GM20431 (cell line): ENCODE measurements around the gene ABHD14A.

Experiments
- in situ Hi-C: fragments of 300-500 bp; cut with MseI, MboI; formaldehyde crosslinking; loops from one replicate; pipeline ENCODE4 v1.15.0; 2020; ENCODE audit warnings: low sequenced_read_pairs; ENCODE audit not compliant: unreplicated experiment

The ABHD14A gene

DNA sequence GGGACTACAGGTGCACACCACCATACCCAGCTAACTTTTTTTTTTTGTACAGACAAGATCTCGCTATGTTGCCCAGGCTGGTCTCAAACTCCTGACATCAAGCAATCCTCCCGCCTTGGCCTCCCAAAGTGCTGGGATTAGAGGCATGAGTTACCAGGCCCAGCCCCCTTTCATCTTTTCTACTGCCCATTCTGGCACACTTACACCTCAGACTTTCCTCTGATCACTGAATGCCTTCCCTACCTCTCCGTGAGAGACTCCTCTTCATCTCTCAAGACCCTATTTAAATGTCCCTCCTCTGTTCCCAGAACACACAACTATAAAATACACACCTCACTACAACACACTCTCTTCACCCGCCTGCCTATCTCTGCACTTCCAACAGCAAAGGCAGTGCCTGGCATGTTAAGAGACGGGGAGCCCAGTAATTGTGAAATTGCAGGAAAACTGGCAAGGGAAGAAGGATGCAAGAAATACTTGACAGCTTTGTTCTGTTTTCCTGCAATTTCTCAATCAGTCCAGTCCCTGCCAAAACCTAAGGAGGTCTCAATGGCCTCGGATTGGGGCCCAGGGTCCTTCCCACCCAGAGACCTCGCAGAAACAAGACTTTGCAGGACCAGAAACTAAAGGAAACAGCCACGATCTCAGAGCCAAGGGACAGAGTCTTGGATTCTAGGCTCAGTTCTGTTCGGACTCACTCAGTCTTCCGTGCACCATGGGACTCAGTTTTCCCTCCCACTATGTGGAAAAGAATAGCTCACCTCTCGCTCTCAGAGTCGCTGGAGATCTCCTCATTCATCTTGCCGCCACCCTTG lies 34.0 kb upstream of the ABHD14A start:
- in situ Hi-C loops = no loop called here

DNA sequence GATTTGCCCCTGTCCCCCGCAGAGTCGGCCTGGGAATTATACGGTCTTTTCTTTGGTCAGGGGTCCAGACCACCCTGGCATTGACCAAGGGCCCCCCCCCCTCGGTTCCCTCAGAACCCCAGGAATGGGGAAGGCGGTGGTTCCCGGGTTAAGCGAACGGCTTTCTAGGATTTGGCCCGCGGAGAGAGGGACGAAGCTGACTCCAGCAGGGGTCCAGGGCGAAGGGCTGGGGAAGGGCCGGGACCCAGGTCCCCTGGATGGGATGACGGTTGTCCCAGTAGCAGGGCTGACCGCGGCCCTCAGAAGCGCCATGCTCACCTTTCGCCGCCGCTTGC lies 33.4 kb upstream of the ABHD14A start:
- in situ Hi-C loops = no loop called here

DNA sequence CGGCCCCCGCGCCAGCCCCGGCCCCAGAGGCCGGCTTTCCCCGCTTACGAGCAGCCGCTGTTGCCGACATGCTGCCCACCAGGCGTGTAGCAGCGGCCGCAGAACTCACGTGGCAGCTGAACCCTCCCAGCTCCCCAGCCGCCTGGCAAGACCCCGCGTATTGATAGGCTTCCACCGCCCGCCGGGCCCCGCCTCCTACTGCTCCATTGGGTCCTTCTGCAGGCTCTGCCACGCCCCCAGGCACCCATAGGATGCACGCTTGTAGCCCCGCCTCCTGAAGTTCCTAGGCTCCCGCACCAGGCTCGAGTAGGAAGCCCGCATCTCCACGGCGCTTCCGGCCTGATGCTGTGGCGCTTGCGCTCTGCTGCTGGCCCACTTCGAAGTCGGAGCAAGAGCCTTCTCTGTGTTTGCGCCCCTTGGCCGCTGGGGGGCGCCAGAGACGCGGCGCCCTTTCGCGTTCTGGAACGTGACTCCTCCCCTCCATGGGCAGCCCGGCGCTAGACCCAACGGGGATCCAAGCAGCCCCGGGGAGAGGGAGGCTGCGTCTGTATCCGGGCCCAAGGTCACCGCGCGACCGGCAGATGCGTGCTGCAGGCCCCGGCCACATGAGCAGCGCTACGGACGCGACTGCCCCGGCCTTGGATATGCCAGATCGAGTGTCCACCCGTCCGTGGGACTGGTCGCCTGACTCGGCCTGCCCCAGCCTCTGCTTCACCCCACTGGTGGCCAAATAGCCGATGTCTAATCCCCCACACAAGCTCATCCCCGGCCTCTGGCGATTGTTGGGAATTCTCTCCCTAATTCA lies 32.9 kb upstream of the ABHD14A start, which contains the start of the genes PARP3 and RRP9:
TSS of gene PARP3 (plus strand) at position 566 of the 805 bp plus-strand sequence. CDS start 993 bp downstream, outside the sequence.
TSS of gene RRP9 (minus strand) at position 107 of the 805 bp plus-strand sequence. CDS start at position 70, 37 bp downstream.
- in situ Hi-C loops = no loop called here

DNA sequence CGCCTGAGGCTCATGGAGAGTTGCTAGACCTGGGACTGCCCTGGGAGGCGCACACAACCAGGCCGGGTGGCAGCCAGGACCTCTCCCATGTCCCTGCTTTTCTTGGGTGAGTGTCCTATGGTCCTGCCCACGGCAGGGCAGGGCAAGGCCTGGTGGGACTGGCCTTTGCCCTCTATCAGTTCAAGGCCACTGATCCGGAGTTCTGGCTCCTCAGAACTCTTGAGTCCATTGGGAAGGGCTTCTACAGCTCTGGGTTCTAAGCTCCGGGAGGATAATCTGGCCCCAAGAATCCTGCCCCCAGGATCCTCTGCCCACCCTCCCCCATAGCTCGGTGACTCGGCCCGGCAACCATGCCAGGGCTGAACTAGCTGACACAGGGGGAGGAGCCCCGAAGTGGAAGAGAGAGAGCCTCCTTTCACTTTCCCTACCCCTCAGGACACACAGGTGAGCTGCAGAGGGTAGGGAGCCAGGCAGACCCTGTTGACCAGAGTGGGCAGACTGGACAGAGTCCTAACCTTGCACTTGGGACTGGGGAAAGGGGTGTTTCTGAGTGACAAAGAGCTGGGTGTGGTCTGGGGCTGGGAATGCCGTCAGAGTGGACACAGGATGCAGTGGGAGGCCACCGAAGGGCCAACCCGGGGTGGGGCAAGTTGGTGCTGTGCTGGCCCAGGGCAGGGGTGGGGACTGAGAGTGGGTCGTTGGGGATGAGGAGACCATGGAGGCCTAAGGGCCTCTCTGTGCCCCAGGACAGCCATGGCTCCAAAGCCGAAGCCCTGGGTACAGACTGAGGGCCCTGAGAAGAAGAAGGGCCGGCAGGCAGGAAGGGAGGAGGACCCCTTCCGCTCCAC lies 32.0 kb upstream of the ABHD14A start:
- in situ Hi-C loops = no loop called here

DNA sequence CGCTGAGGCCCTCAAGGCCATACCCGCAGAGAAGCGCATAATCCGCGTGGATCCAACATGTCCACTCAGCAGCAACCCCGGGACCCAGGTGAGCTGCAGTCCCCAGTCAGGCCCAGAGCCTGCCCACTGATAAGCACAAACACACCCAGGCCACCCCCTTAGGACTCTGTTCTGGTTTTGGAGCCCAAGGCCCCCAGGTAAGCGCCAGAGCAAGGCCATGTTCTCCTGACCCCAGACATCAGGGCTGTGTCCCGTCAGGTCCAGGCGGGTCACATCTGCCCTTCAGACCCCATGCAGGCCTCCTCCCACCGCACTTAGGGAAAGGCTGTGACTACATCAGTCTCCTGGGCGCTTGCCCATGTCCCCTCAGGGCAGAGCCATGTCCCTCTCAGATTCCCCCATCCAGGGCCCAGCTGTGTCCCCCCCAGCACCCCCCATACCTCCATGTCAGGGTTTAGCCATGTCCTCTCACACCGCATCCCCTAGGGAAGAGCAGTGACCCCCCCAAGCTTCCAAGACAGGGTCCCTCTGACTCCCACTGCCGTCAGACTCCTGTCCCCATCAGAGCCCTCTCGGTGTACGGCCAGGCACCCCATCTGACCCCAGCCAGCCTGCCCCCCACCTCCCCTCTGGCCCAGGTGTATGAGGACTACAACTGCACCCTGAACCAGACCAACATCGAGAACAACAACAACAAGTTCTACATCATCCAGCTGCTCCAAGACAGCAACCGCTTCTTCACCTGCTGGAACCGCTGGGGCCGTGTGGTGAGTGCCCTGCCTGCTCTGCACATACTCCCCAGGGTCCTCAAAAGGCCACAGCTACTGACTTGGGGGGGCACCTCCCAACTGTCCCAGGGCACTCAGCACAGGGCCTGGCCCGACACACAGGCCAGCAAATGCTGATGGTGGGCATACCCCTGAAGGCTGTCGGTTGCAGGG lies 31.1 kb upstream of the ABHD14A start:
- in situ Hi-C loops = no loop called here

- in situ Hi-C loops = no loop called here
These were observed 30.3 kb upstream of the ABHD14A start for GRCh38 chr3:51944451-51945021.

DNA sequence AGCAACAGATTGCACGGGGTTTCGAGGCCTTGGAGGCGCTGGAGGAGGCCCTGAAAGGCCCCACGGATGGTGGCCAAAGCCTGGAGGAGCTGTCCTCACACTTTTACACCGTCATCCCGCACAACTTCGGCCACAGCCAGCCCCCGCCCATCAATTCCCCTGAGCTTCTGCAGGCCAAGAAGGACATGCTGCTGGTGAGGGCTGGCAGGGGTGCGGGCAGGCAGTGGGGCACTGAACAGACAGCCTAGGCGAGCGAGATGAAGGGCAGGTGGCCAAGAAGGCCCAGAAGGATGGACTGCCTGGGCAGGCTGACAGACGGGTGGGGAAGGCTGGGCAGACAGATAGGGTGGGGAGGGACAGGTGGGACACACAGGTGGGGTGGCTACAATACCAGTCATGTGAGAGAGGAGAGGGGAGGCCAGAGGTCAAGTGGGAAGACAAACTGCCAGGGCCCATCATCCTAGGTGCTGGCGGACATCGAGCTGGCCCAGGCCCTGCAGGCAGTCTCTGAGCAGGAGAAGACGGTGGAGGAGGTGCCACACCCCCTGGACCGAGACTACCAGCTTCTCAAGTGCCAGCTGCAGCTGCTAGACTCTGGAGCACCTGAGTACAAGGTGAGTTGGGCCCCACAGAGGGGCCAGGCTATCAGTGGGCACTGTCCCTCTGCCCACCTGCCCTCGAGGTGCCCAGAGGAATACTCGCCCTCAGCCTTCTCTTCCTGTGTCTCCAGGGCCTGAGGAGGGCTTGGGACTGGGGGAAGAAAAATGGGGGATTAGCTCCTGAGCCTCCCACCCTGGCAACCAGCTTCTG lies 29.6 kb upstream of the ABHD14A start:
- in situ Hi-C loops = no loop called here

GRCh38 chr3:51945926-51946705 lies 28.7 kb upstream of the ABHD14A start:
- in situ Hi-C loops = no loop called here

DNA sequence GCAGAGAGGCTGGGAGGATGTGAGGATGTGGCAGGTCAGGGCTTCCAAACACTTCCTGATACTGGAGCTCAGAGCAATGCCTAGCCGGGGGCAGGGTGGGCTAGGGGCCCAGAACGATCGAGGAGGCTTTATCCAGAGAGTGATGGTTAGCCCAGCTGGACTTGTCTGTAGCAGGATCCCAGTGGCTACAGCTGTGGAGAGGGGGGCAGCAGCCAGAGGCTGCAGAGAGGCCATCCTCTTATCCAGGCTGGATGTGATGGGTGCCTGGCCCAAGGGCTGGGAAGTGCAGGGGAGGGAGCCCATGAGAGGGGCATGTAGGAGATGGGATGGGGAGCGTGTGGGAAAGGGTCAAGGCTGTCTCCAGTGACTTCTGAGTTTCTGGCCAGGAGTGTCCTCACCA lies 28.1 kb upstream of the ABHD14A start:
- in situ Hi-C loops = no loop called here

DNA sequence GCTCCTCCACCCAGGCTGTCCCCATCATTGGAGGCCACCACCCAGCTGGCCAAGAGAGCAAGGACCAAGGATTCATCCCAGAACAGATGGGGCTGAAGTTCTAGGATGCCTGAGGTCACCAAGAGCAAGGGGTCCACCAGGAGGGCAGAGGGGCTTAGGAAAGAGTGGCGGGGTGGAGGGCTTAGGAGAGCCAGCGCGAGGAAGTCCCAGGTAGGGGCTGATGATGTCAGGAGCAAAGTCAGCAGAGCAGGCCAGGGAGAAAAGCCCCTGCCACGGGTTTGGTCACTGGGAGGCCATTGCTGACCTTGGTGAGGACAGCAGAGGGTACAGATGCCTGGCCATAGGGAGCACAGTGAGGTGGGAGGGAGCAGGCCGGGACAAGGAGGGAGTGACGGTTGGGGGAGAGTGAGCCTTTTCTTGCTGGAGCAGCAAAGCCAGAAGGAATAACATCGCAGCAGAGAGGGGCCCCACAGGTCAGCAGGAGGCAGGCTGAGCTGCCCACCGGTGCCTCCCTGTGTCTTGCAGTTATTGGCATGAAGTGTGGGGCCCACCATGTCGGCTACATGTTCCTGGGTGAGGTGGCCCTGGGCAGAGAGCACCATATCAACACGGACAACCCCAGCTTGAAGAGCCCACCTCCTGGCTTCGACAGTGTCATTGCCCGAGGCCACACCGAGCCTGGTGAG lies 27.5 kb upstream of the ABHD14A start:
- in situ Hi-C loops = no loop called here

DNA sequence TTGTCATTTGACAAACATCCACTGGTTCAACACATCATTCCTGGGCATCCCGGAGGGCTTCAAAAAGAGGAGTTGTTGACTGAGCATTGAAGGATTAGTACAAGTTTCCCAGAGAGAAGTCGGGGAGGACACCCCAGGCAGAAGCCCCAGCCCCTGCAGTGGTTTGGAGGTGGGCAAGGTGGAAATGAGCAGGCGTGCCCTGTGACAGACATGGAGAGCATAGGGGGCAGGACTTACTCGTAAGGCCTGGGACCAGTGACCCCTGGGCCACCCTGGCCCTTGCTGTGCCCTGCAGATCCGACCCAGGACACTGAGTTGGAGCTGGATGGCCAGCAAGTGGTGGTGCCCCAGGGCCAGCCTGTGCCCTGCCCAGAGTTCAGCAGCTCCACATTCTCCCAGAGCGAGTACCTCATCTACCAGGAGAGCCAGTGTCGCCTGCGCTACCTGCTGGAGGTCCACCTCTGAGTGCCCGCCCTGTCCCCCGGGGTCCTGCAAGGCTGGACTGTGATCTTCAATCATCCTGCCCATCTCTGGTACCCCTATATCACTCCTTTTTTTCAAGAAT lies 26.8 kb upstream of the ABHD14A start:
- in situ Hi-C loops = no loop called here

GRCh38 chr3:51949121-51949520 lies 25.7 kb upstream of the ABHD14A start:
- in situ Hi-C loops = no loop called here

DNA sequence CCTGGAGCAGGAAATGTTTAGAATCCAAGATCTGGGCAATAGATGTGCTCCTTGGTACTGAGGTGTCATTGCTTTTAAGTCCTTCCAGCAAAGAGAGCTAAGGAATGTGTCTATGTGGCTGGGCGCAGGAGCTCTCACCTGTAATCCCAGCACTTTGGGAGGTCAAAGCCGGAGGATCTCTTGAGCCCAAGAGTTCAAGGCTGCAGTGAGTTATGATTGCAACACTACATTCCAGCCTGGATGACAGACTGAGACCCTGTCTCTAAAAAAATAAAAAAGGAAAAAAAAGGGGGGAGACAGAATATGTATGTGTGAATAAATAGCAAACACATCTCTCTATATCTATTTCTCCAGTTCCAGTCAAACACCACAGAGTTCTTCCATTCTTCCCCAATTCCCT lies 24.0 kb upstream of the ABHD14A start:
- in situ Hi-C loops = no loop called here

GRCh38 chr3:51953445-51953844 lies 21.4 kb upstream of the ABHD14A start:
- in situ Hi-C loops = no loop called here

- in situ Hi-C loops = no loop called here
These were observed 20.8 kb upstream of the ABHD14A start for GRCh38 chr3:51954105-51954504.

DNA sequence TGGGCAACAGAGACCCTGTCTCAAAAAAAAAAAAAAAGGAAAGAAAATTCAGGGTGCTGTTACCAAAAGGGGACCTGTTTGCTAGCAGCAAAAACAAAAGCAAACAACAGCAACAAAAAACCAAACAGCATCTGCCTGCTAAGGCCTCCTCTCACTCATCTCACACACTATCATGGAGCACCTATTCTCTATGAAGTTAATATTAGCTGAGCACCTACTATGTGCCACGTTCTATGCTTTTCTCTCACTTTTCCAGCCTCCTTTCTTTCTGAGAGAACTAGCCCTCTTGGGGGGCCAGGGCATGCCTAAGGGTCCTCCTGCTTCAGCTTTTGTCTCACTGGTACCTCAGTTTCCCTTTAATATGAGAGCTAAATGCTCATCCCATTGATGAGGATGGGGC lies 20.2 kb upstream of the ABHD14A start:
- in situ Hi-C loops = no loop called here
